Stimulated activated CD4-positive, alpha-beta T cell treated with anti-CD3 and anti-CD28 coated beads, Interleukin-2, amount 100 ng/mL, for 4 hours (primary cell): Measurements from ENCODE around the gene APP.

ENCODE experiments used
- DNase-seq: peaks from one replicate; pipeline ENCODE4 v3.0.0-alpha.2; 2020; ENCODE audit warnings: low read depth

Gene APP

DNA sequence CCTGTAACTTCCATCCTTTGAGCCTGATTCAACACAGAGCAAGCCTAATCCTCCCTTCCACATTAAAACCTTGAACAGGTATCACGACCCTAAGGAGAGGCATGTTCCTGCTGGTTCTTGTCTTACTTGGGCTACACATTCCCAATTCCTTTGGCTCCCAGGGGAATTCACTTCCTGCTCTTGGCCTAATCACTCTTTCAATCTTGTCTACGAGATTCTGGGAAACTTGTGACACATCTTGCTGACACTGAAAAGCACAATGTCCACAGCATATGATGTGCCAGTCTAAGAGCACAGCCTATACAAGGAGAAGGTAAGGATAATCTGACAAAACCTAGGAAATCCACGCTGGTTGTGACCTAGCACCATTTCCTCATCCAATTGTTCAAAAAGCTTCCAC lies 271.9 kb downstream of the APP start:
- DNase-seq = no peak

DNA sequence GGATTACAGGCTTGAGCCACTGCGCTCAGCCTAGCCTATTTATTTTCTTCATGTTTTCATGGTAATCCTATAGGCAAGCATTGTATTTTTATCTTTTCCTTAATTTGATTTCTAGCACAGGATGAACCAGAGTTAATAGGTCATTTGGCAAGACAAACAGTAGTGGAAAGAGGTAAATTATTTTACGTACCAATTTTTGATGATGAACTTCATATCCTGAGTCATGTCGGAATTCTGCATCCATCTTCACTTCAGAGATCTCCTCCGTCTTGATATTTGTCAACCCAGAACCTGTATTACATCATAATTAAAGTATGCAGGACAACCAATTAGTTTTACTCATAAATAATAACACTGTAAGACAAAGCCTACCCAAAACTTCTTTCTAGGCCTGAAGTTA lies 273.2 kb downstream of the APP start:
- no peak for DNase-seq

DNA sequence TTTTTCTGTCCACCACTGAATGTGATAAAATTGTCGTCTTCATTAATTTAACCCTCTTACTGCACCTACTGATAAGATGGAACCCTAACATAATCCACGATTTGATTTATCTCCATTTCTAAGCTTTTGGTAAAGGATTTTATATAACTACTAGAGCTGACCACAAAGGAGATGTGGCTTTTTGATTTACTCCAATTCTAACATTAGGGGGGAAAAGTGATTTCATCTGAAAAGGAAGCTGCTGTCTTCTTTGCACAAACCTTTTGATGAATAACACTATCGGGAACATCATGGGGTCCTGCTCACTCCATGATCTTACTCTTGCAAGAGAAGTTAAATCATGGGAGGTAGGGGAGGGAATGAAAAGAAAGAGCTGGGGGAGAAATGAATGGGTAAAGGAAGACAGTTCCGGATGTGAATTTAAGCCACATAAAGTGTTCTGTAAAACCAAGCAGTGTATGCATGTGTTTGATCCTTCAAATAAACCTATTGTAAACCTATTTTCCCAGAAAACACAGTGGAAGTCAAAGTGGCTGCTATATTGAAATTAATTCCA lies 274.0 kb downstream of the APP start:
- DNase-seq = no peak

DNA sequence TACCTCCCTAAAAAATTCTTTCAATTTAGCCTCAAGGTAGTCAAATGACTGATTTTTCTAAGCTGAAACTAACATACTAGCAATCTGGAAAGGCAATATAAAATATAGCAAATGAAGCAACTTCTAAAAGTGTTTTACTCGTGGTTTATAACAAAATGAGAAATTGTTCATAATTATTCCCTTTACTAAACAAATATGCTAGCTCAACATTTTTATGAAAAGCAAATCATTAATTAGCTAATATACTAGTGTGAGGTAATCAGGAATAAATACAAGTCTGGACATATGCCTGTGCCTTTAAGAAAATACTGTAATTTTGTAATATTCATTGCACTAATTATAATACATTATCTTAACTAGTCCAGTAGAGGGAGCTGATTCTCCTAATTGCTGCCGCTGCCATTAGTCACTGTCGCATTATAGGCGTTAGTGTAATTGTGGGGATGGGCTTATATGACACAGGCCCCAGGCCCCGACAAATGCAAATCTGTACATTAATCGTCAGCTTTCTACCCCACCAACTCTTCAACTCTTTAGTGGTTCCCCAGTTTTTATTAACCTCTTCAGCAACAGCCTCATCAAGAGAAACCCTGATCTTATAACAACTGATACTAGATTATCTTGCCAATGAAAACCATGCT lies 274.9 kb downstream of the APP start:
- DNase-seq = no peak

DNA sequence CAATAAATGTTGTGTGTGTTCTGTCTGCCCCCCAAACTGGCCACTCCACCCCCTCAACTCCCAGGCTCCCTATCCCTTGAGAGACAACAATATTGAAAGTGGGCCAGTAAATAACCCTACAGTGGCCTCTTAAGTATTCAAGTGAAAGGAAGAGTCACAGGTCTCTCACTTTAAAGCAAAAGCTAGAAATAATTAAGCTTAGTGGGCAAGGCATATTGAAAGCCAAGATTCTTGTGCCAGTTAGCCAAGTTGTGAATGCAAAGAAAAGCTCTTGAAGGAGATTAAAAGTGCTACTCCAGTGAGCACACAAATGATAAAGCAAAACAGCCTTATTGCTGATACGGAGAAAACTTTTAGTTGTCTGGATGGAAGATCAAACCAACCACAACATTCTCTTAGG lies 277.4 kb downstream of the APP start:
- no peak for DNase-seq

DNA sequence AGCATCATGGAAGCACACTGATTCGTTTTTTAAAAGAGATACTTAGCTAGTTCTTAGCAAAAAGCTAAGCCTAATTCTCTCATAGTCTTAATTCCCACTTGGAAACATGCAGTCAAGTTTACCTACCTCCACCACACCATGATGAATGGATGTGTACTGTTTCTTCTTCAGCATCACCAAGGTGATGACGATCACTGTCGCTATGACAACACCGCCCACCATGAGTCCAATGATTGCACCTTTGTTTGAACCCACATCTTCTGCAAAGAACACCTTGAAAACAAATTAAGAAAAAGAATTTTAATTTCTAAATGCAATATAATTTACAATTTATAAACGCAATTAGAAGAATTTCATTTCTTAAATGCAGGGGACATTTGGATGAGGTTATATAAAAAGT lies 279.0 kb downstream of the APP start:
- peak; percentile 10 for DNase-seq

DNA sequence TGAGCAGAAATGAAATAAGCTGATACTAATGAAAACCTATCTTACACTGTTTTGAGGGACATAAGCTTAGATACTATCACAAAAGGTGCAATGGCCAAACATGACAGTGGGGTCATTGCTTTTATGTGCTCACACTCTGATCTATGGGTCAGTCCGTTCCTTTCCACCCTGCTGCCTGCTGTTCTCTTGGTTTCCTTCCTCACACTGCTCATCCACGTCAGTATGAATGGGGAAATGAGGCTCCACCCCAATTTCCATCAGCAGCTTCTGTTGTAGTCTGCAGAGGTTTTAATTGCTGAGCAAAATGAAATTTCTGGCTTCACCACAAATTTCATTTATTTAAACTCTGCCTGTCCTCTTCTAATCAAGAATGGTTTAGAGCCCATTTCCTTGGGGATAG lies 280.6 kb downstream of the APP start:
- DNase-seq = no peak

DNA sequence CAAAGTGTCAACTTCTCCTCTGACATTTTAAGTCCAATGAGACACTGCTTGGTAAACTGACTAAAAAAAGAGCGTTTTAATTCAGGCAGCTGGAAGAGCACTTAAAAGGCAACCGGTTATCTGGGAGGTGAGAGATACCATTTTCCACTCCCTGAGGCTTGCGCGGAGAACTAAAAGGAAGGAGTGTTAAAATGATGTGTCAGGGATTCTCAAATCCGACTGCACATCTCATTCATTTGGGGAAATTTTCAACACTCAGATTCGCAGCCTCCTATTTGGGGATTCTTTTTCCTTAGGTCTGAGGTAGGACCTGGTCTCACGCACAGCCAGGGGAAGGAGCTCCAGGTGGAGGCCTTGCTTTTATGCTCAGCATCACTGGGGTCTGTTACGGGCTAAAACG lies 281.9 kb downstream of the APP start:
- no peak for DNase-seq

DNA sequence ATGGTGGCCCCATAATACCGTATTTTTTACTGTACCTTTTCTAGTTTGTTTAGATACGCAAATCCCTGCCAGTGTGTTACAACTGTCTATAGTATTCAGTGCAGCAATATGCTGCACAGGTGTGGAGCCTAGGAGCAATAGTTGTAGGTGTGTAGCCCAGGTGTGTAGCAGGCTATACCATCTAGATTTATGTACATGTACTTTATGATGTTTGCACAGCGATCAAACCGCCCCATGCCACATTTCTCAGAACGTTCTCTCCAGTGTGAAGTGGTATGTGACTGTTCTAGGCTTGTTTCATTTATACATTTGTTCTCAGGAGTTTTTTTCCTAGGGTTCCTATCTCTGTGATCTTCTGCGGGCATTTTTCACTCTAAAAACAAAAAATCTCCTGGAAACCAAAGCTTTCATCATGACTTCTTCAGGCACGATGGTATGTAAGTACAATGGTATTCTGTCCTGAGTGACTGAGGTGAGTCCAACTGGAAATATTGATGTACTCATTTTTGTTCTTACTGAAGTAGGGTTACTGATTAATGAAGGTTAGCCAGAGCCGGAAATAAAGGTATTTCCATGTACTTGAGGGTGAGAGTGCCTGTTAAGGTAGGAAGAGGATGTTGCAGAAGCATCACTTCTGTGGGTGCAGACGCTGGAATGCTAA lies 282.8 kb downstream of the APP start:
- DNase-seq = no peak

DNA sequence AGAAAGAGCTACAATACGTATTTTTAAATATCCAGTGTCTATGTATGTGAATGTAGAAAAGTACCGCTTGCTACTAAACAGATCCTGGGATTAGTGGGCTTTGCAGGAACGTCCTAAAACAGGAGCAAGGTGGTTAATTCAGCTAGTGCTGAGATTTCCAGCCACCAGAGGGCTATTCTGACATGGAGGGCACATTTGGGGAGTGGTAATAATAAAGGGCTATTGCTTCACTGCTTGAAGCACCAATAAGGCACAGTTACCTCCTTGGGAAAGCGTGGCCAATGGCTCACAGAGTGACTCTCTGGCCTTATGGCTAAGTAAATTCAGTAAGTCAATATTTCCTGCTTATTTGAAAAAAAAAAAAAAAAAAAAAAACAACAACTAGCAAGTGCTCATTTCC lies 283.4 kb downstream of the APP start:
- no peak for DNase-seq

DNA sequence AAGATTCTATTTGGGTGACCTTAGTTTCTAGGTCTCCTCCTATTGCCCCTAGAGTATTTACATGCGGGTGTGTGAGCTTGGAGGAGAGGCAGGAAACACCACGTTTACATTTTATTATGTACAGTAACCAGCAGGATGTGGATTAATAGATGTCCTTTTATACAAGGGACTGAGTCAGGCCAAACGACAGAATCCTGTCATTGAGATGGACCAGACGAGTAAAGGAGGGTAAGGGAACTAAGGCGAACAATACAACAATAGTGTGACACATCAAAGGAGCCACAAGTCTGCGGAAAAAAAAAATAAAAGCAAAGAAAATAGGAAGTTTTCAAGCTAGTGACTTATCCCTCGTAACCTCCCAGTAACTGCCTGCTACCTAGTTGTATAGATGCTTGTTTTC lies 284.7 kb downstream of the APP start:
- no peak for DNase-seq

DNA sequence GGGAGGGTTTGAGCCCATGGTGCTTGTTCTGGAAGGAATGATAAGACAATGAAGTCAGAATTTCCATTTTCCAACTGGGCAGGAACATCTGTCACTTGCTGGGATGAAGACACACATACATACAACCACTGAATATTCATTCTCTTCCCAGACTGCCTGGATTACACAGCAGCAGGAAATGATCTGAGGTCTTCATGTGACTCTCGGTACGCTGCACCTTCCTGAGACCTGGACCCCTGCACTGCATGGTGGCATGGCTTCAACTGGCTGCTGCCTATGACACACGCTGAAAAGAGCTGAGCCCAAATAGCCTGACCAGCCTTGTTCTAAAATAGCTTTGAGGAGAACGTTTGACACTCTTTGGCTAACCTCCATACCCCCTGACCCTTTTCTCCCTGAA lies 285.2 kb downstream of the APP start:
- no peak for DNase-seq

DNA sequence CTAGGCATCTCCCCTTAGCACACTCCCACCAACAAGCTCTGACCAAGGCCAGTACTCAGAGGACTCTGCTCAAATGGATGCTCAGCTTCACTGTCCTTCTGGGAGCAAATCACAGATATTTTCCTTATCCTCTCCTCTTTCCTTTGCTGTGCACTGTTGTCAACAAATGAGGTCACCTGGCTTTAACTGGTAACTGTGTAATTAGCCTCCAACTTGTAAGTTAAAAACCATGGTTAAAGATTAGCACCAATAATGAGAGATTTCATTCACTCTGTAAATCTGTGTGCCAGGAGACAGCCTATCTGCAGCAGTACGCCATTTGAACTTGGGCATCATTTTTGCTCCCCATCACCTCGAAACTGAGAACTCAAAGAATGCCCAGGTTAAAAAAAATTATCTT lies 286.3 kb downstream of the APP start:
- DNase-seq = no peak

DNA sequence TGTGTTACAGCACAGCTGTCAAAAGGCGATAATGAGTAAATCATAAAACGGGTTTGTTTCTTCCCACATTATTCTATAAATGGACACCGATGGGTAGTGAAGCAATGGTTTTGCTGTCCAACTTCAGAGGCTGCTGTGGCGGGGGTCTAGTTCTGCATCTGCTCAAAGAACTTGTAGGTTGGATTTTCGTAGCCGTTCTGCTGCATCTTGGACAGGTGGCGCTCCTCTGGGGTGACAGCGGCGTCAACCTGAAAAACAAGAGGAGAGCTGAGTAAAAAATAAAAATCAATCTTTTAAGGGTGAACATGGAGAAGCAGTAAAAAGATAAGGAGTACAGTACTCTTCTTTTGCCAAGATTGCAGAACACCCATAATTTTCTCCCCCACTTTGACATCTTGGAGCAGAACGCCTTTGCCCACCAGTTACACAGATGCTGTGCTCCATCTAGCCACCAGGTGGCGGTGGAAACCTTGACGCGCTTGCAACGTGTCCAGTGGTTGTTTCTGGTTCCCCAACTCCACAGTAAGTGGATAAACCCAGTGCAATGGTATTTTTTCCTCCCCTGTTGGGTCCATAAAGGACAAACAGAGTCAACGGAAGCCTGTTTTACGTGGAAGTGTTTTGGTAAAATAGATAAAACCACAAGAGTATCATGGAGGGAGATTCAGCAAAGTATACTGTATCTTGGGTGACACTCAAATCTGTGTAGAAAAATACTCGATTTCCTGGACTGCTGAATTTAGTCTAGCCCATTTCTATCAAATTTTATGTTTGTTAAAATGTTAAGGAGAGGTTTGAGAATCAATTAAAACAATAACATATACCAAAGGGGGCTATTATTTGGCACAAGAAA lies 288.8 kb downstream of the APP start:
- peak; percentile 30 for DNase-seq

DNA sequence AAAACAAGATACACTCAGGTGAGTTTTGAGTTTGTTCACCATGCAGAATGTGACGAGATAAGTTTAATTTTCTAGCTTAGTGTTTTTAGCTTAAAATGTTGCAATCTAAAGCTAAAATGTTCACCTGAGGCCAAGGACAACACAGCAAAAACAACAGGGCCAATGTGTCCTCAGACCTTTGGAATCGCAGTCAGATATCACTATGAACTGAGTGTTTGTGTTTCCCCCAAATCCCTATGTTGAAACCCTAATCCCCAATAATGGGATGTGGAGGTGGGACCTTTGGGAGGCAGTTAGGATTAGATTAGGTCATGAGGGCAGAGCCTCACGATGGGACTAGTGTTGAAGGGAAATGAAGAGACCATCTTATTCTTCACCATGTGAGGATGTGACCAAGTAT lies 291.4 kb downstream of the APP start:
- no peak for DNase-seq

DNA sequence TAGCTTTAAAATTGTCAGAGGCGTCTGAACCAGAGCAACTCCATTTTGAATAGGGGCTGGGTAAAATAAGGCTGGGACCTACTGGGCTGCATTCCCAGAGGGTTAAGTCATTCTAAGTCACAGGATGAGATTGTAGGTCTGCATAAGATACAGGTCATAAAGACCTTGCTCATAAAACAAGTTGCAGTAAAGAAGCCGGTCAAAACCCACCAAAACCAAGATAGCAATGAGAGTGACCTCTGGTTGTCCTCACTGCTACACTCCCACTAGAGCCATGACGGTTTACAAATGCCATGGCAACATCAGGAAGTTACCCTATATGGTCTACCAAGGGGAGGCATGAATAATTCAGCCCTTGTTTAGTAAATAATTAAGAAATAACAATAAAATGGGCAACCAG lies 292.2 kb downstream of the APP start:
- DNase-seq = no peak

DNA sequence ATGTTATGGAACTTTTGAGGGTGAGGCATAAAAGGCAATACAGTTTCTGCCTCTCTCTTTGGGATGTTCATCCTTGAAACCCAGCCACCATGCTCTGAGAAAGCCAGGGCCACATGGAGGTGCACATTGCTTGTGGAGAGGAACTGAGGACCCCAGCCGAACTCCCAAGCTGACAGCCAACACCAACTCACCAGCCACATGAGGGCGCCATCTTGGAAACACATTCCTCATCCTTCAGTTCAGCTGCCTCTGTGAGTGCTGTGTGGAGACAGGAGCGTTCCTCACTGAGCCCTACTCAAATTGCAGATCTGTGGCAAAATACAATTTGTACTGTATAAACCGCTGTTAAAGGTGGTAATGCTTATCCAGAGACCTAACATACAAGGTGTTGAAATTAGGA lies 298.3 kb downstream of the APP start:
- DNase-seq = no peak

DNA sequence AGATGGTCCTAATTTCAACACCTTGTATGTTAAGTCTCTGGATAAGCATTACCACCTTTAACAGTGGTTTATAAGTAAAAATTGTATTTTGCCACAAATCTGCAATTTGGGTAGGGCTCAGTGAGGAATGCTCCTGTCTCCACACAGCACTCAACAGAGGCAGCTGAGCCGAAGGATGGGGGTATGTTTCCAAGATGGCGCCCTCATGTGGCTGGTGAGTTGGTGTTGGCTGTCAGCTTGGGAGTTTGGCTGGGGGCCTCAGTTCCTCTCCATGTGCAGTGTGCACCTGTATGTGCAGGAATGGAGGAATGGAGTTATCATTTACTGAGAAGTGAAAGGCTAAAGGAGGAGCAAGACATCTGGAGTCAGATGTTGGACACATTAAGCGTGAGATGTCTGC lies 299.0 kb downstream of the APP start:
- DNase-seq = no peak

DNA sequence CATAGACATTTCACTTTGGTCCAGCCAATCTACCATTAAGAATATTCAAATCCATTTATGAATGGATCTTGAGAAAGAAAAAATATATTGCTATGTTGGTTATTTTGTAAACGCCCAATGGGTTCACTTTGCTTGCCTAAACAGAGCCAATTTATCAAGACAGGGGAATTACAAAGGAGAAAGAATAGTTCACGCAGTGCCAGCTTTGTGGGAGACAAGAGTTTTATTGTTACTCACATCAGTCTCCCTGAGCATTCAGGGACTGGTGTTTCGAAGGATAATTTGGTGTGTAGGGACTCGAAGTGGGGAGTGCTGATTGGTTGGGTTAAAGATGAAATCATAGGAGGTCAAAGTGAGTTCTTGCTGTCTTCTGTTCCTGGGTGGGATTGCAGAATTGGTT lies 300.5 kb downstream of the APP start:
- no peak for DNase-seq

DNA sequence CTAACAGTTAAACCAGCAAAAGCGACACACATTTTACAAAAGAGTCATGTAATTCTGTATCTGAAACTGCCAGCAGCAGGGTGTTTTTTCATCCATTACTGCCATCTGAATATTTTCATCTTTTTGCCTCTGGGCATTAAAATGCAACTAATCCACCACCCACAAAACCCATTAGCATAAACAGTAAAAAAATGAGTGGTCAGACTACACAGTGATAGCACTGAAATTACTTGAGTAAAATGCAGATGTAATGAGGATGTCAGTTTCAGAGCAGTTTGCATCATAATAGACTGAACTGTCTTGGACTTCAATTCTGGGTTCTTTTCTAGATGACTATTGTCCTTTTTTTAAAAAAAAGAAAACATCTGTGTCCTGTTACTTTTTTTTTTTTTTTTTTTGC lies 303.5 kb downstream of the APP start:
- no peak for DNase-seq

DNA sequence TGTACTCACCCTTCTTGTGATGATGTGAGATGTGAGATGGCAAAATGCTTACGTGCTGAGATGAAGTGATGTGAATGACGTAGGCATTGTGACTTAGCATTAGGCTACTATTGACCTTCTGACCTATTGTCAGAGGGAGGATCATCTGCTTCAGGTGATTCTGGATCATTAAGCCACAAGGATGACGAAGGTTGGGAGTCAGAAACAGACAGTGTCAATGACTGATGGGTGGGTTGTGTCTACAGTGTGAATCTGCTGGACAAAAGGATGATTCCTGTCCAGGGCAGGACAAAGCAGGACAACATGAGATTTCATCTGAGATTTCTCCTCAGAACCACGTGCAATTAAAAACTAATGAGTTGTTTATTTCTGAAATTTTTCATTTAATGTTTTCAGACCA lies 306.8 kb downstream of the APP start:
- DNase-seq = no peak

DNA sequence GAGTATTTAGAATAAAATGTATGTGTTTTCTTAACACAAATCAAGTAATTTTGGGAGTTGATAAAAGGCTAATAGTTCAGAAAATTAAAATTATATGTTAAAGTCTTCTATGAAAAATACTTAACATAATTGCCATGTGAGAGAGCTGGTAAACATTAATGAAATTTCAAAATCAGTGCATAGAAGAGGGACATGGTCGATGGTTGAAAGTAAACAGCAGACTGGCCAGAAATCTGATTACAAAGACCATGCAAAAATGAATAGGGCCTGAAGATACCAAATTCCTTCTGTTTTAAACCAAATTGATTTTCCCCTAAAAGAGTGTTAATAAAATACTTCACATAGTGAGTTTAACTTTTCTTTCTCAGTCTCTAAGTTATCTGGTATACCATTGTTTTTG lies 307.5 kb downstream of the APP start:
- no peak for DNase-seq

DNA sequence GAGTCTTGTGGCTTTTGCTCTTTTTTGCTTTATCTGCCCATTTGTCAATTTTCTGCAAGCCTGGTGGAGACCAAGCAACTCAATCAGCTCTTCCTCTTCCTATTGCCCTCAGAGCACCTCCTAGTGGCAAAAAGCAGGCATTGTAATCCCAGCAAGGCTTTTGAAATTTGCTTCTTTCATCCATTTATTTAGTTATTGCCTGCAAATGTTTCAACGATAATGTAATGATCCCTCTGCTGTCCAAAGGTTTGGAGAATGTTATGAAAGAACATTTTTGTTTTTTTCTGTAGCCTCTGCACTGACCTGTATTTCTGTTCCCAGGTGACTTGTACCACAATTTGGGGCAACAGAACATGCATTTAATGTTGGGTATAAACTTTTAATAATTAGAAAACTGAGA lies 308.0 kb downstream of the APP start:
- no peak for DNase-seq
